NCI-H510A (cell line): ENCODE data around the gene NDUFA7.
A peak's percentile ranks its signal among the peaks of the same experiment; 100 is the strongest.
"Not testable (repeated sequence)": the region's sequence is repeated elsewhere in the genome, so short reads cannot be mapped to it uniquely, and the experiment has no call there.

Experiments
- DNase-seq: peaks from one replicate; lab custom pipeline; 2025; lab: John Stamatoyannopoulos, UW

NDUFA7 gene

DNA sequence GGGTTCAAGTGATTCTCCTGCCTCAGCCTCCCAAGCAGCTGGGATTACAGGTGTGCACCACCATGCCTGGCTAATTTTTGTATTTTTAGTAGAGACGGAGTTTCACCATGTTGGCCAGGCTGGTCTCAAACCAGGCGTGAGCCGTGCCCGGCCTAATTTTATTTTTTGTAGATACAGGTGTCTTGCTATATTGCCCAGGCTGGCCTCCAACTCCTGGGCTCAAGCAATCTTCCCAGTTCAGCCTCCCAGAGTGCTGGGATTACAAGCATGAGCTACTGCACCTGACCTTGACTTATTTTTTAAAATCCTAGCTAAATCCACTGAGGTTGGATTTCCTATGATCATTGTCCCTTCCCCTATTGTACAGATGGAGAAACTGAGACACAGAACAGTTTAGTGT is 20.3 kb upstream of the NDUFA7 start:
- DNase-seq, result not testable (repeated sequence)

DNA sequence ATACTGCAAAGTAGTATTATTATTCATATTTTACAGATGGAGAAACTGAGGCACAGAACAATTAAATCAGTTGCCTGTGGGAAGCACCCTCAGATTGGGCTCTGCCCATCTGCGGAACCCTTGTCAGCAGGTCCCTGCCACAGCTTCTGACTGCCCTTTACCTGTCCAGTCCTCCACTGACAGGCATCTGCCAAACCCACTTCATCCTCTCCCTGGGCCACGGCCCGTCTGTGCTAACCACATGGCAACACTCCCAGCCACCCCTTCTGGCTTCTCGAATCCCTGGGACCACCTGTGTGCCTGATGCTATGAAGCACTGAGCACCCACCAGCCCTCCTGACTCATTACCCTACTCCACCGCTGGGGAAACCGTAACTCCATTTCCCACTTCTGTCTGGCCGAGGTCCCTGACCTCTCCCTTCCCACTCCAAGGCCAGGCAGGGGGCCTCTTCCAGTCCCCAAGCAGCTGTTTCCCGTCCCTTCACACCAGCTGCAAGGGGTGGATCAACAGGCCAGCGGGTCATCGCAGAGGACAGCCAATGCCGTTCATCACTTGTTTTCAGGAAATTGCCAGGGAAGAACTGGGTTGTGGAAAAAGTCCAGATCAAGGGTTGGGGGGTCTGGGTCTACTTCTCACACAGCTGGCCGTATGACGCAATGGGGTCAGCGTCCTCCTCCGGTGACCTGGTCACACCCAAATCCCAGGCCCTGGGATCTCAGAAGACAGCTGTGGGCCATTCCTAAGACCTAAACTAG is 19.3 kb upstream of the NDUFA7 start:
- no peak for DNase-seq

DNA sequence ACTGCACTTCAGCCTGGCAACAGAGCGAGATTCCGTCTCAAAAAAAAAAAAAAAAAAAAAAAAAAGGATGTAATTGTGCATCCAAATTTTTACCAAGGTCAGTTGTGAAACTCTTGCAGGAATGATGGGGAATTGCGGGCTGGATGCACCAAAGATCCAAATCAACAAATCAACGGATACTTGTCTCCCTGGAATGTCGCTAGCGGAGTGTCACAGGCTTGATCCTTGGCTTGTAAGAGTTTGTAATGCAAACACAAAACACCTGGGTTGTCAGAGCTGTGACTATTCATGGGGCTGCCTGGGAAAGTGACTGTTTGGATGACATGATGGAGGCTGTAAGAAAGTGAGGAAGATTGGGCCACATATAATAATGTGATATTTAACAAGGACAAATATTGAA is 17.7 kb upstream of the NDUFA7 start:
- no peak for DNase-seq

DNA sequence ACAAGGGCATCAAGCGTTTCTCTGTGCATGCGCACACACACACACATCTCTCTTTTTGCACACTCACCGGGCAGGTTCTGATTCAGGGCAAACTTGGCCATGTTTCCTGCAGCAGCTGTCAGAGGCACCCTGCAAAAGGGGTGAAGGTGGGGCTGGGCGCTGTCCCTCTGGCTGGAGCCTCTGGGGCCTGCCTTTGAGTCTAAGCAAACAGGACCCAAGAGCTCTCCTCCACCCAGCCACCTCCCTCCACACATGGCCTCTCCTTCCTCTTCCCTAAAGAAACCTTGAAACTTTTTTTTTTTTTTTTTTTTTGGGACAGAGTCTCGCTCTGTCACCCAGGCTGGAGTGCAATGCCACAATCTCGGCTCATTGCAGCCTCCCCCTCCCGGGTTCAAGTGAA is 16.6 kb upstream of the NDUFA7 start:
- DNase-seq, result no peak

DNA sequence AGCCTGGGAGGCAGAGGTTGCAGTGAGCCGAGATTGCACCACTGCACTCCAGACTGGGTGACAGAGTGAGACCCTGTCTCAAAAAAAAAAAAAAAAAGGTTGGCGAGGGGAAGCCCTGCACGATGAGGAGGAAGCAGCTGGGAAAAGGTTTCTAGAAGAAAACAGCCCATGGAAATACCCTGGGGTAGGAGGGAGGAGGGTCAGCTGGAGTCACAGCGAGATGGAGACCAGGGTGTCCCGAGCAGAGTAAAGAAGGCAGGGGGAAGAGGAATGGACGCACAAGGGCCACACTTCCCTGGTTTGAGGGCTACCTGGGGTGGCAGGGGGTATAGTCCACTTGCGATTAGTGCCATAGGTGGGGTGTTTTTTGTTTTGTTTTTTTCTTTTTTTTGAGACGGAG is 15.5 kb upstream of the NDUFA7 start:
- DNase-seq, result no peak

DNA sequence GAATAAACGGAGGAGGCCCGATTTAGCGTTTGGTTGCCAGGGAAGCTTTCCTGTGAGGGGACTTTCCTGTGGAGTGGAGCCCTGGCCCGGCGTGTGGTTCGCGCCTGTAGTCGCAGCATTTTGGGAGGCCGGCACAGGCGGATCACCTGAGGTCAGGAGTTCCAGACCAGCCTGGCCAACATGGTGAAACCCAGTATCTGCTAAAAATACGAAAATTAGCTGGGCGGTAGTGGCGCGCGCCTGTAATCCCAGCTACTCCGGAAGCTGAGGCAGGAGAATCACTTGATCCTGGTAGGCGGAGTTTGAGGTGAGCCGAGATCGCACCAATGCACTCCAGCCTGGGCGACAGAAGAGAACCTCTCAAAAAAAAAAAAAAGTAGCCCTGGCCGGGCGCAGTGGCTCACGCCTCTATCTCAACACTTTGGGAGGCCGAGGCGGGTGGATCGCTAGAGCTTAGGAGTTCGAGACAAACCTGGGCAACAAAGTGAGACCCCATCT is 14.9 kb upstream of the NDUFA7 start:
- no peak for DNase-seq

DNA sequence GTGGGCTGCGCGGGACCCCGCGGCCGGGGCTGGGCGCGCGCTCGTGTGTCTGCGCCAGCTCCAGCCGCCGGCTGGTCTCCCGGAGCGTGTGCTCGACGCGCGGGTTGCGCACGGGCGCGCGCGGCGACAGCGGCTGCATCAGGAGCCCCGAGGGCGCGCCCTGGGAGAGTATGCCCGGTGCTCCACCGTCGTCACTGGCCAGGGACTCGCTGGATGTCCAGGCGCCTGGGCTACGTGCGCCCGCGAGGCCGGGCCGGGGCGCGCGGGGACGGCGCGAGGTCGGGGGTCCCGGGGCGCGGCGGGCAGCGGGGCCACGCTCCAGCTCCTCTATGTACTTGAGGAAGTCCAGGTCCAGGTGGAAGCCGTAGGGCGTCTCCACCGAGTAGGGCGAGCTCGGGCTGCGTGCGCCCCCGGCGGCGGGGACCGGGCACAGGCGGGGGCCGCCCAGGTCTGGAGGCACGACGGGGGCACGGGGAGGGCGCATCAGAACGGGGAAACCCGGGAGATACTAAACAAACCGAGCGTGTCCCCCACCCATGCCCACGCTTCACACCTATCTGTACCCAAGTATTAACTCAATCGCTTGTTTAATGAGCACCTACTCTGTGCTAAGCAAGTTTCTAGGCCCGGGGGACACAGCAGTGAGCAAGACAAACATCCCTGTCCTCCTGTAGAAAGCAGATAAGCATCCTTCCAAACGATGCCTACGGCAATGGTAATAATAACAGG is 14.3 kb upstream of the NDUFA7 start:
- peak; percentile 79 for DNase-seq

DNA sequence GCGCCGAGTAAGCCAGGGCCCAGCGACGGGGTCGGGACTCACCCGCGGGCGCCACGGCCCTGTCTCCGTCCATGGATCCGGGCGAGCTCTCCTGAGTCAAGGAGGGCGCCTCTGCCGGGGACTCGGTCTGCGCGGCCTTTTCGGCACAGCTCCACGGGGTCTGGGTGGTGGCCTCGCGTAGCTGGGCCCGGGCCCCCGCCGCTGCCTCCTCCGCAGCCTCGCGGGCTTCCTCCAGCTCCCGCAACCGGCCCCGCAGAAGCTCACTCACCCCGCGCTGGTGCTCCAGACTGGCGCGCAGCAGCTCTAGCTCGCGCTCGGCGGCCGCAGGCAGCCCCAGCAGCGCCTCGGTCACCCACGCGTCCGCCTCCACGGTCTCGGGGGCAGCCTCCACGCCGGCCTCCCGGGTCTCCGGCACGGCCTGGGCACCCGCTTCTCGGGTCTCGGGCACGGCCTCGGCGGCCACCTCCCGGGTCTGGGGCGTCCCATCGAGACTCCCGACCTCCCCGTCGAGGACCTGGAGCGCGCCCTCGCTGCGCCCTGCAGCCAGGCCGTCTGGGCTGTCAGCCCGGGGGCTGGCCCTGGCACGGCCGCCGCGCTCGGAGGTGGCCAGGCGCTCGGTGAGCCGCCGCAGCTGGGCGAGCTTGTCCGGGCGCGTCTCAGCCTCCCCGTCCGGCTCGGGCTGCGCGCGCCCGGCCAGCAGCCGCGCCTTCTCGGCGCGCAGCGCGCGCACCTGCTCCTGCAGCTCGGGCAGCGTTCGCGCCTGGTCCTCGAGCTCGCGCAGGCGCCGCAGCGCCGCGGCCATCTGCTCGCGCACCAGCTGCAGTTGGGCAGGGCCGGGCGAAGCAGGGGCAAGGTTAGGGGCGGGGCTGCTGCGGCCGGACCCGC is 13.5 kb upstream of the NDUFA7 start:
- peak; percentile 85 for DNase-seq

DNA sequence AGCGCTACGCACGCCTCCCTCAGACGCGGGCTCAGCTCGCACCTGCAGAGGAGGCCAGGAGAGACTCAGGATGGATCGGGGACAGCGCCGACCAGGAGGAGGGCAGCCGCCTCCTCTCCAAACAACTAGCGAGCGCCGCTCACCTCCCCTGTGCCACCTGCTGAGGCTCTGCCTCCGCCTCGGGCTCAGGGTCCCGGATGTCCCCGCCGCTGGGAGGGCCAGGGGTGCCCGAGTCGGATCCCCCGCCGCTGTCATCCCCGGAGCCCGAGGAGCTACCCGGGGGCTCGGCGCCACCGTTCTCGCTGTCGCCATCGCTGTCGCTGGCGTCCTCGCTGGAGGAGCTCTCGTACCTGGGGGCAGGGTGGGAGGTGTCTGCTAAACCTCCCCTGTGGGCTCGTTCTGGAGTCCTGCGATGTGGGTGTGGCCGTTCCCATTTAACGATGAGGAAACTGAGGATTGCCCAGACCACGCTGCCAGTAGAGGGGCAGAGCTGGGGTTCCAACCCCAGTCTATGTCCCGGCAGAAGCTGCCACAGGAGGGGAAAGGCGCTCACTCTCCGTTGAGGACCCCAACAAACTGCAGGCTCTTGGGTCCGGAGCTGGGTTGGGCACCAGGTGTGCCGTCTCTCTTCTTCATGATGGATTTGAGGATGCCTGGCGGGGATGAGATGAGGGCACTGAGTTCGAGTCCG is 12.7 kb upstream of the NDUFA7 start:
- DNase-seq, result peak; percentile 55

DNA sequence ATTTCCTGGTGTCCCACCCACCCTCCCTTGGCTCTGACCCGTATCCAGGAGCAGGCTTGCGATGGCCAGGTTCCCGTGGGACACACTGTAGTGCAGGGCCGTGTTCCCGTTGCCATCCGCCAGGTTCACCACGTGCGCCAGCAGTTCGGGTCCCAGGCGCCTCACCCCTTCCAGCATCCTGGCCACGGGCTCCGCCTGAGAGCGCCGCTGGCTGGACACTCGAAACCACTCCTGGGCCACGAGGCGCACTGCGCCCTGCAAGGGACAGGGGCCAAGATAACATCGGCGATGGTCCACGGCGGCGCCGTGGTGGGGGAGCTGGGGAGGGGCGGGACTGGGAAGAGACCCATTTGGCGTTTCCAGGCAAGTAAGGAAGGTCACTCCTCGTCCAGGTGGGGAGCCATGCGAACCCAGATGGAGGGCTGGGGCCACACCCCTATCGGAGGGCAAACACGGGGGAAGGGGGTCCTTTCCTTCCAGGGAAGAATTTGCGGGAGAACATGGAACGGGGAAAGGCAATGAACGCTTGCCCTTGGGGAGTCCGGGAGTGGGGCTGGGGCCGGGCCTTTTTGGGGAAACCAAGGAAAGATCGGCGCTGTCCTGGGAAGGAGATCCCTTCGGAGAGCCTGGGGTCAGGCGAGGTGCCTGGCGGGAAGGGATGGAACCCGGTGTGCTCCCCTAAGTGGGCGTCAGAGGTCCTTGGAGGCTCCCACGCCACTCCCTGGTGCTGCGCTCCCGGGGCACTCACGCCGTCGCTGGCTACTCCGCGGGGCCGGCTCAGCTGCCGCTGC is 12.0 kb upstream of the NDUFA7 start:
- DNase-seq, result no peak

DNA sequence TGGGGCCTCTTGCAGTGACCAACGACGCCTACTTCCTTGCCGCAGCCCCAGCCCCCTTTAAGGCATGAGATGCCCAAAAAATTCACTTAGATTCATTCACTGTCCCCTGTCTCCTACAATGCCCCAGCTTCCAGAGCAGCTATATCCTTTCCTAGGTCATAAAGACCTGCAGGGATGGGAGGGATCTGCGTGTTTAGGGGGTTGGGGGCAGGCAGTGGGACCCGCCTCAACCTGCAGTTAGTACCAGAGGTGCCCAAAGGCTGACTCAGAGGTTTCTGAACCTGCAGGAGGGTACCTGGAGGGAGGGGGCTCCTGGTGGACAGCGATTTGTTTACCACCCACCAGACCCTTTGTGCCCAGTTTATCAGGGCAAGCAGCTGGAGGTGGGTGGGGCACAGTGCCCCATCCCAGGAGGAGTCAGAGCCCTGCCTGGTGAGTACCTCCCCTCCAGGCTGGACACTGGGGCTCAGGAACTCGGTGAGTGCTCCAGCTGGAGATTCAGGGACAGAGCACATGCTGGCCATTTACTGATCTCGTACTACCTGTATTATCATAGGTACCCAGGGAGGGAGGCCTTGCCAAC is 10.2 kb upstream of the NDUFA7 start:
- DNase-seq, result no peak

DNA sequence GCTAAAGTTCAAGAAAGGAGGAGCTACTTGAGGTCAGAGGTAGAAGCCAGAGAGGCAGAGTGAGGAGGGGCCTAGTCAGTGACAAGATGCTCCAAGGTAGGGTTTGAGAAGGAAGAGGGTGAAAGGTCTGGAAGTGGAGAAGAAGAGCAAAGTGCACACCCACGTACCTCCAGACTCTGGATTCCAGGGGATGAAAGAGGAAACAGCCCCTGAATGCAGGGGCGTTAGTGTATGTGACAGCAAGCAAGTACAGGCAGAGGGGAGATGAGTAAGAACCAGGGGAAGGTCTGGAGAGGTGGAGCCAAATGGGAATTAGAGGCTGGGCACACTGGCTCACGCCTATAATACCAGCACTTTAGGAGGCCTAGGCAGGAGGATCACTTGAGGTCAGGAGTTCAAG is 8.8 kb upstream of the NDUFA7 start:
- no peak for DNase-seq

DNA sequence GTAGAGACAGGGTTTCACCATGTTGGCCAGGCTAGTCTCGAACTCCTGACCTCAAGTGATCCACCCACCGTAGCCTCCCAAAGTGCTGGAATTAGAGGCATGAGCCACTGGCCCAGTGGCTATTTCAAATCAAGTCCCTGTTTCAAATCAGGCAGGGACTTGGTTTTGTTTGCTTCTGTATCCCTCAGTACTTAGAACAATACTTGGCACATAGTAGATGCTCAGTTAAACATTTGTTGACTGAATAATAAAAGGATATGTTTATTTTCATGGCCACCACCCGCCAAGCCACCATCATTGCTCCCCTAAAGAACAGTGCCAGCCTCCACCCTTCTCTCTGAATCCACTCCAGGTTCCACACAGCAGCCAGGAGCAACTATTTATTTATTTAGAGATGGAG is 4.3 kb upstream of the NDUFA7 start:
- no peak for DNase-seq

DNA sequence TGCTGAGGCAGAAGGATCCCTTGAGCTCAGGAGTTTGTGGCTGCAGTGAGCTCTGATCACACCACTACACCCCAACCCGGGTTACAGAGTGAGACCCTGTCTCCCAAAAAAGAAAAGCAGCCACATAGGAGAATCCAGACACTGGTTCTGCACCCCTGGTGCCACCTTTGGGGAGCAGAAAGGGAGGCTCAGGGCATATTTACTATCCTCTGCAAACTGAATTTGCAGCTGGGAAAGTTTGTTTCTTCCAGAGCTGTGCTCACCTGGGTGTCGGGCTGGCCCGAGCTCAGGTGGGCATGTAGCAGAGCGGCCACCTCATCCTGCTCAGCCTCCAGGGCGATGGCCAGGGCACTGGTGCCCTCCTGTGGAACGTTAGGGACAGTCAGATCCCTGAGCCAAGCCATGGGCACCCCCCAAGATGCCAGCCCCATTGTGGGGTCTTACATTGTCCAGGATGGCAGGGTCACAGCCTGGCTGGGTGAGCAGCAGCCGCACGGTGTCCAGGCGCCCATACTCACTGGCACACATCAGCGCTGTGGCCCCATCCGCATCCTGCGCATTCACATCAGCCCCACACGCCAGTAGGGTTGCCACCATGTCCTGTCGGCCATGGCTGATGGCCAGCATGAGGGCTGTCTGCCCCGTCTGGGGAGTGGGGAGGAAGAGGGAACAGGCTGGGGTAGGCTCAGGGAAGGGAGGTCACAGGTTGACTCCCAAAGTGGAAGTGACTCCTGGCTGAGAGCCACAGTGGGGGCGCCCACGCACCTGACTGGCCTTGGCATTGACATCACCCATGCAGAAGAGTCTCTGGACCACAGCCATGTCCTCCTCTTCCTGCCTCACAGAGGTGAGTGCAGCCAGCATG is 3.2 kb upstream of the NDUFA7 start:
- no peak for DNase-seq

DNA sequence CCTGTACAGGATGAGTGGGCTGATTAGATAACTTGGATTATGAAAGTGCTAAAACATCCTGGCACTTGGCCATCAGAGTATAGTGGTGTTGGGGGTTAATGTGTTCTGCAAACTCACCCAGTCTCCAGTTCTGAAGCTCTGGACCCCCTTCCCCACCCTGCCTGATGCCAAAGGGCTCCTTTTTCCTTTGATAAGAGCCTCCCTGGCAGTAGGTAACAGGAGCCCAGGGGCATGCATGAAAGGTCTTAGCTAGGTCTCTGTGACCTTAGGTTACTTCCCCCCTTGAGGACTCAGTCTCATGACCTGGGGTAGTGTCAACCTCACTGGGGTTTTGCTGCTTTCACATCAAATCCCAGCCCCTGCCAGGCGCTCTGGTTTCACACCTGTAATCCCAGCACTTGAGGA is 2.6 kb upstream of the NDUFA7 start:
- DNase-seq, result no peak

DNA sequence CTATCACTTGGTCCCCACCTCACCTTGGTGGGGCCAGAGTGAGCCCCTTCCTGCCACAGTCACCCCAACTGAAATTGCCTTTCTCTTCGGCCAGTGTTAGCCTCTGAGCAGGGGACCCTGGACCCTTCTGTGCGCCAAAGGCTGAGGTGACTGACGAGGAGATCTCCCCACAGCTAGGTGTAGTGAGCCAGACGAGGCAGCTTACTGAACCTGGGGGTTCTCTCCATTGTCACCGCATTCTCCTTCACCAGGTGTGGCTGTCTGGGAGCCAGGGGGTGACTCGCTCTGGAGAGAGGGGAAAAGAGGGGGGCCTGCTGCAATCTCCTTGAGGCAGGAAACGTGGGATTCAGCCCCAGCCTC is 1.4 kb upstream of the NDUFA7 start:
- DNase-seq, result no peak

DNA sequence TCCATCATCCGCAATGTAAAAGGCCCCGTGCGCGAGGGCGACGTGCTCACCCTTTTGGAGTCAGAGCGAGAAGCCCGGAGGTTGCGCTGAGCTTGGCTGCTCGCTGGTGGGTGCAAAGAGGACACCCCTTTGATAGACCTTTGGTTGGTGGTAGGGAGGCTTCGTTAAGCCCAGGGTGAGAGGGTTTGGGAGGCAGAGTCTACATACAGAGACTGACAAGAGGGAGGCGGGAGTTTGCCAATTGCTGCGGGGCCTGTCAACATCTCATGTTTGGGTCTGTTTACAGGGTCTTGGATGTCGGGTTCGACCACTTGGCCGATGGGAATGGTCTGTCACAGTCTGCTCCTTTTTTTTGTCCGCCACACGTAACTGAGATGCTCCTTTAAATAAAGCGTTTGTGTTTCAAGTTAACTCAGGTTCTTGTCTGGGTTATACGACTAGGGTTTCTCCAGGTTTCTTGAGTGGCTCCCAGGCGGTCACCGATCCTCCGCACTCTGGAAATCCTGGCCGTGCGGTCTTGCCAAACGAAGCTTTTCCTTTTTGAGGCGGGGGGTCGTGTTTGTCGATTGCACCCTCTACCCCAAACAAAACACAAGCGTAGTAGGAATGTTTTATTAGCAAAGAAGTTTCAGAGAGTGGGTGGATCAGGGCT is 937 bp upstream of the NDUFA7 start:
- no peak for DNase-seq

DNA sequence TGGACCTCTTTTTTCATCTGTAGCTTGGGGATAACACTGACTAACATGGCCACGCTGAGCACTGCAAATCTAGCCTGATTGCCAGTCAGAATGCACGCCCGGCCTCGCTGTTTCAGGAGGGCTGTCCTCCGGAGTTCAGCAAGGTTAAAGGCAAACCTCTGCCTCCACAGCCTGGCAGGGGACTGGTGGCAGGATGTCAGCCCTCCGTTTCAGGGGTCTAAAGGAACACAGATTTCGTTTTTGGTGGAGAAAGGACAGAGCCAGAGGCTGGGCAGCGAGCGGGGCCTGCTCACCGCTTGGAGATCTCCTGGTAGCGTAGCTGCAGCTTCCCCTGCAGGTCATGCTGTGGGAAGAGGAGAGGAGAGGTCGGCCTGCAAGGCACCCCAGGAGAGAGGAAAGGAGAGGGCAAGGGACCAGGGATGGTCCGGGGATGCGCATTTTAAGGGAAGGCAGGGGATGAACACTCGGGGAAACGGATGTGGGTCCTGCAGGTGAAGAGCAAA is 560 bp downstream of the NDUFA7 start:
- DNase-seq, result no peak
